Astrocyte (in vitro differentiated cells and primary cell): ENCODE data around the gene GOPC.

Experiments
- CTCF ChIP-seq: IDR thresholded peaks from 2 replicates; pipeline ENCODE4 v1.5.1; 2011; ENCODE audit warnings: low read depth, mild to moderate bottlenecking, inconsistent platforms, low read length, moderate library complexity; ENCODE audit not compliant: insufficient read depth
- EZH2 ChIP-seq: IDR thresholded peaks from 2 replicates; pipeline ENCODE4 v1.6.1; 2012; ENCODE audit warnings: mild to moderate bottlenecking, low read length, inconsistent platforms; ENCODE audit not compliant: insufficient read depth

- TF ChIP-seq CTCF (no peak), EZH2 (no peak)
Measured at GRCh38 chr6:117568831-117569410, 33.4 kb downstream of the GOPC start.
